GM12878 (cell line): ENCODE results near the gene GABBR2. TPM values are rescaled to one million over a fixed set of nuclear protein-coding genes. Genes with fewer than 3 reads are reported as not detected.

Source experiments
- ATAC-seq: fragments of 200-7000 bp; cut with Tn5 transposase; 3 replicates; pipeline ENCODE4 v1.9.1; 2020; ENCODE audit warnings: mild to moderate bottlenecking, moderate library complexity
- BruUV-seq: library from RNA; stranded (reverse); fragments of 400-500 nt; replicated peaks from 2 replicates; lab custom pipeline; 2021; lab: Mats Ljungman, UMichigan
- CTCF ChIA-PET: fragments of 300-600 bp; sonication (Branson Sonifier 250); formaldehyde crosslinking; extraction: SDS; loops from one replicate; lab custom pipeline; 2021; ENCODE audit warnings: inconsistent platforms; lab: Yijun Ruan, JAX
- POLR2A ChIA-PET: fragments of 350-600 bp; formaldehyde crosslinking; extraction: SDS; loops from one replicate; lab custom pipeline; 2021; ENCODE audit warnings: inconsistent platforms; lab: Charles Lee
- RAD21 ChIA-PET: fragments of 300-600 bp; sonication (Branson Sonifier 250); formaldehyde crosslinking; loops from one replicate; lab custom pipeline; 2023; ENCODE audit warnings: antibody characterized with exemption; ENCODE audit not compliant: unreplicated experiment; lab: Charles Lee
- SMC1A ChIA-PET: fragments of 300-600 bp; sonication (Branson Sonifier 250); formaldehyde crosslinking; loops from one replicate; lab custom pipeline; 2023; ENCODE audit not compliant: unreplicated experiment, uncharacterized antibody; lab: Charles Lee
- DNase-seq: peaks from one replicate; pipeline ENCODE4 v3.0.0-alpha.2; 2011; ENCODE audit warnings: low read depth, low spot score
- FAIRE-seq: peaks from 3 replicates; lab custom pipeline; 2011; peaks lifted over from hg19 to GRCh38; lab: Jason Lieb, UNC
- H2AFZ ChIP-seq: 2 replicates; pipeline ENCODE4 v1.6.0; 2011; ENCODE audit warnings: low read depth, low read length, control low read depth; ENCODE audit not compliant: control insufficient read depth
- H3K27ac ChIP-seq: 2 replicates; pipeline ENCODE4 v1.5.1; 2011; ENCODE audit warnings: control low read depth; ENCODE audit not compliant: control insufficient read depth, insufficient read depth
- H3K27me3 ChIP-seq, 2 experiments: replicated peaks in 1 of 2; 2 replicates each; pipeline versions ENCODE4 v1.6.0 to v1.6.1; 2011; ENCODE audit warnings: low read length in 1 of 2; ENCODE audit not compliant: control insufficient read depth in 2 of 2, insufficient read depth in 2 of 2
- H3K36me3 ChIP-seq, 2 experiments: 2 replicates each; pipeline ENCODE4 v1.5.1; 2011; ENCODE audit warnings: low read length in 1 of 2; ENCODE audit not compliant: control insufficient read depth in 2 of 2, insufficient read depth in 2 of 2
- H3K4me1 ChIP-seq: 2 replicates; pipeline ENCODE4 v1.6.1; 2011; ENCODE audit warnings: mild to moderate bottlenecking, low read length, moderate library complexity, mixed read lengths; ENCODE audit not compliant: control insufficient read depth, insufficient read depth
- H3K4me2 ChIP-seq: 2 replicates; pipeline ENCODE4 v1.6.0; 2011; ENCODE audit warnings: control low read depth; ENCODE audit not compliant: control insufficient read depth, insufficient read depth
- H3K4me3 ChIP-seq: fragments of 200-600 bp; sonication (generic); 2 replicates; pipeline ENCODE4 v1.5.1; 2016
- H3K79me2 ChIP-seq: 2 replicates; pipeline ENCODE4 v1.6.0; 2011; ENCODE audit warnings: low read length; ENCODE audit not compliant: control insufficient read depth, insufficient read depth
- H3K9ac ChIP-seq: 2 replicates; pipeline ENCODE4 v1.8.0; 2011; ENCODE audit warnings: low read length, control low read depth, mixed read lengths; ENCODE audit not compliant: control insufficient read depth, insufficient read depth
- H3K9me3 ChIP-seq: replicated peaks from 3 replicates; pipeline ENCODE4 v1.5.1; 2011; ENCODE audit warnings: mild to moderate bottlenecking, low read length; ENCODE audit not compliant: control insufficient read depth, insufficient read depth
- H4K20me1 ChIP-seq: 2 replicates; pipeline ENCODE4 v1.6.0; 2011; ENCODE audit not compliant: control insufficient read depth, insufficient read depth
- CEBPZ ChIP-seq: fragments of 150-350 bp; IDR thresholded peaks from 2 replicates; pipeline ENCODE4 v1.6.1; 2016; ENCODE audit warnings: low read depth, low read length
- CUX1 ChIP-seq: IDR thresholded peaks from 2 replicates; pipeline ENCODE4 v1.6.1; 2012; ENCODE audit warnings: improper control_type of control experiment, low read depth, low read length; ENCODE audit not compliant: insufficient replicate concordance
- E2F8 ChIP-seq: fragments of 450-650 bp; IDR thresholded peaks from 2 replicates; pipeline ENCODE4 v1.6.1; 2018; ENCODE audit warnings: mild to moderate bottlenecking, low read depth, moderate library complexity; ENCODE audit not compliant: partially characterized antibody
- MEF2B ChIP-seq: fragments of 450-650 bp; IDR thresholded peaks from 2 replicates; pipeline ENCODE4 v1.6.1; 2018; ENCODE audit warnings: mild to moderate bottlenecking, moderate library complexity; ENCODE audit not compliant: partially characterized antibody, poor library complexity, severe bottlenecking
- MXI1 ChIP-seq: fragments of 150-350 bp; IDR thresholded peaks from 2 replicates; pipeline ENCODE4 v1.6.1; 2011; ENCODE audit warnings: low read depth, mild to moderate bottlenecking, inconsistent platforms, low read length, improper control_type of control experiment
- NRF1 ChIP-seq: conservative IDR thresholded peaks from 2 replicates; pipeline ENCODE4 v1.6.1; 2011; ENCODE audit warnings: mild to moderate bottlenecking, low read depth, low read length, improper control_type of control experiment
- SREBF1 ChIP-seq: IDR thresholded peaks from 2 replicates; pipeline ENCODE4 v1.6.1; 2012; ENCODE audit warnings: mild to moderate bottlenecking, low read length
- TAF1 ChIP-seq: IDR thresholded peaks from 2 replicates; pipeline ENCODE4 v1.6.1; 2011; ENCODE audit warnings: mild to moderate bottlenecking, low read depth, low read length, borderline replicate concordance
- WGBS: methylation state at CpG from one replicate; pipeline ENCODE4 v1.1.6; 2016; ENCODE audit warnings: low lambda C conversion rate; ENCODE audit not compliant: insufficient replicate concordance, insufficient coverage; ENCODE audit errors: missing lambda C conversion rate; 5-methylcytosine and 5-hydroxymethylcytosine counted together
- in situ Hi-C: fragments of 300-500 bp; cut with MboI; formaldehyde crosslinking; loops from 9 replicates; pipeline ENCODE4 v1.14.3; 2018; ENCODE audit warnings: mixed read lengths
- intact Hi-C: fragments of 100-400 bp; cut with micrococcal nuclease; formaldehyde crosslinking; loops from one replicate; pipeline ENCODE4 v1.14.2; 2022; ENCODE audit not compliant: unreplicated experiment
- polyA plus RNA-seq, 11 experiments: library from polyadenylated mRNA; depleted of rRNA in 4 of 11; unstranded in 6 of 11; stranded (reverse) in 5 of 11; fragments of >200 nt; fragmentation: Nextera tagmentation in 4 of 11; fragmentation: Illumina TruSeq in 1 of 11; extraction: Ambion mirVana in 4 of 11; extraction: Trizol in 1 of 11; gene quantifications; 1 replicate in 1 of 11; 2 replicates in 10 of 11; pipeline versions ENCODE4 v1.2.1 to v1.2.3, GENCODE V29; 2011 to 2016; ENCODE audit warnings: inconsistent platforms in 2 of 11, missing spikeins in 2 of 11, low read depth in 1 of 11
- total RNA-seq, 4 experiments: library from RNA; depleted of rRNA in 3 of 4; stranded (reverse); fragments of >200 nt in 3 of 4; fragmentation: Illumina TruSeq in 1 of 4; extraction: Trizol in 1 of 4; gene quantifications; 2 replicates each; pipeline versions ENCODE4 v1.2.1 to v1.2.3, GENCODE V29; 2013 to 2021

The GABBR2 gene
- total and polyA plus RNA-seq, 10 of the 15 experiments (the other 5 are each of a cell fraction or from before 2014, with no cell fraction given) = 0.02 to 2.2 (median 0.06) TPM; not detected in 2

- RAD21 ChIA-PET = no interaction called here
- Histone ChIP-seq H3K27ac (no peak overlapping the region), H3K9me3 (no peaks in the 10 kb centered on the region), H3K4me2 (no peak overlapping the region), H3K4me1 (no peaks in the 10 kb centered on the region)
- no TSS peak for BruUV-seq
- TF ChIP-seq CEBPZ (no peak), MEF2B (no peak), NRF1 (no peak), CUX1 (no peak), MXI1 (no peak), TAF1 (no peak), E2F8 (no peak), SREBF1 (no peak)
- TF ChIP-seq, all 136 proteins: peak for 0
- Histone ChIP-seq H3K27me3 (peaks cover 3 to 4% of the 10 kb centered on the region in 2 experiments; a peak in 2 of 4 replicates), H3K36me3 (no peaks in the 10 kb centered on the region), H4K20me1 (no peaks in the 10 kb centered on the region), H3K4me3 (no peak overlapping the region), H3K9ac (no peak overlapping the region), H2AFZ (no peak overlapping the region), H3K79me2 (no peaks in the 10 kb centered on the region)
- in situ Hi-C loops (no loop called here), intact Hi-C loops (no loop called here)
- POLR2A ChIA-PET = no interaction called here
- FAIRE-seq (no peak), DNase-seq (no peak), ATAC-seq (no peak)
- SMC1A ChIA-PET = no interaction called here
- CTCF ChIA-PET = no interaction called here
- 17% methylated on average over 2 of the region's 2 CpGs for WGBS
Measured at GRCh38 chr9:98280162-98280561, 428.6 kb downstream of the GABBR2 start.
